Measurements from ENCODE around the gene TSKU.

DNA sequence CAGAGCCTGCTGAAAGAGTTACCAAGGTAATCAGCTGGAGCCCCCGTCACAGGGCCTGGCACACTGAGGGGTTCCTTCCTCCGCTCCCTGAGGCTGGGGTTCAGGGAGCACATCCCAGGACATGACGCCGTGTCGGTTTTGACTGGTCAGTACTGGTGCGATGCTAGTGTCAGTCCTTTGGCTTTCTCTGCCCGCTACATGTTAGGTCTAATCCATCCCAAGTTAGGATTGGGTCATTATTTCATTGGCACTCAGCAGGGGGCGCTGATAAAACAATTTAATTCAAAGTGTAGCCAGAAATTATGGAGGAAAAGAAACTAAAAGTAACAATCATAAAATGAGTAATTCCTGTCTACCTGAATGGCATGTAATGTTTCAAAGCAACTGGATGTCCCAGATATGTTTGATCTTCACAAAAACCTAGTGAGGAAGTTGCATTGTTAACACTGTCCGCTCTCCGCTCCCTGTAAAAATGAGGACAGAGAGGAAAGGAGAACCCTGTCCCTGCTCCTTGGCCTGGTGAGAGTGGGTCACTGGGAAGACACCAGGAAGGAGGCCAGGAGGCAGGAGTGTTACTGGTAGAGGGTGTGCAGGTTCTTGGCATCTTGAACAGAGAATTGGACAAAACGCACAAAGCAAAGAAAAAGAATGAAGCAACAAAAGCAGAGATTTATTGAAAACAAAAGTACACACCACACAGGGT is 27.1 kb downstream of the TSKU start:
- TF ChIP-seq, protein P1, sequence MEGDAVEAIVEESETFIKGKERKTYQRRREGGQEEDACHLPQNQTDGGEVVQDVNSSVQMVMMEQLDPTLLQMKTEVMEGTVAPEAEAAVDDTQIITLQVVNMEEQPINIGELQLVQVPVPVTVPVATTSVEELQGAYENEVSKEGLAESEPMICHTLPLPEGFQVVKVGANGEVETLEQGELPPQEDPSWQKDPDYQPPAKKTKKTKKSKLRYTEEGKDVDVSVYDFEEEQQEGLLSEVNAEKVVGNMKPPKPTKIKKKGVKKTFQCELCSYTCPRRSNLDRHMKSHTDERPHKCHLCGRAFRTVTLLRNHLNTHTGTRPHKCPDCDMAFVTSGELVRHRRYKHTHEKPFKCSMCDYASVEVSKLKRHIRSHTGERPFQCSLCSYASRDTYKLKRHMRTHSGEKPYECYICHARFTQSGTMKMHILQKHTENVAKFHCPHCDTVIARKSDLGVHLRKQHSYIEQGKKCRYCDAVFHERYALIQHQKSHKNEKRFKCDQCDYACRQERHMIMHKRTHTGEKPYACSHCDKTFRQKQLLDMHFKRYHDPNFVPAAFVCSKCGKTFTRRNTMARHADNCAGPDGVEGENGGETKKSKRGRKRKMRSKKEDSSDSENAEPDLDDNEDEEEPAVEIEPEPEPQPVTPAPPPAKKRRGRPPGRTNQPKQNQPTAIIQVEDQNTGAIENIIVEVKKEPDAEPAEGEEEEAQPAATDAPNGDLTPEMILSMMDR (IDR thresholded peaks at IDR 0.05): peak in 5 of 6 experiments; percentile 45 to 85 (median 82)
- TF ChIP-seq POLR2A (IDR thresholded peaks at IDR 0.05): no peak

Measured in Peyer's patch (tissue), 4 donors.